Neural cell (in vitro differentiated cells): ENCODE results near the gene COLQ. TPM values are rescaled to one million over a fixed set of nuclear protein-coding genes. Genes with fewer than 3 reads are reported as not detected.

ENCODE experiments used
- H2AFZ ChIP-seq: fragments of 200-600, 300-800 bp; sonication (generic), shearing (Covaris generic); 2 replicates; pipeline ENCODE4 v1.6.0; 2014; ENCODE audit warnings: low read depth, mild to moderate bottlenecking, antibody characterized with exemption, low read length, moderate library complexity
- H3F3A ChIP-seq: fragments of 200-600 bp; shearing (Covaris generic); 2 replicates; pipeline ENCODE4 v1.6.1; 2016; ENCODE audit warnings: mild to moderate bottlenecking, moderate library complexity, mixed read lengths, antibody characterized with exemption, low read length; ENCODE audit not compliant: insufficient read depth, poor library complexity, severe bottlenecking
- H3K27ac ChIP-seq: fragments of 200-600, 300-800 bp; sonication (generic), shearing (Covaris generic); 2 replicates; pipeline ENCODE4 v1.5.1; 2014; ENCODE audit warnings: mild to moderate bottlenecking, low read length, moderate library complexity
- H3K27me3 ChIP-seq: fragments of 300-800, 200-600 bp; sonication (generic), shearing (Covaris generic); 2 replicates; pipeline ENCODE4 v1.6.0; 2014; ENCODE audit warnings: mild to moderate bottlenecking, low read depth, low read length, moderate library complexity; ENCODE audit not compliant: insufficient read depth
- H3K36me3 ChIP-seq: fragments of 300-800, 200-600 bp; sonication (generic), shearing (Covaris generic); 2 replicates; pipeline ENCODE4 v1.5.1; 2014; ENCODE audit warnings: mild to moderate bottlenecking, antibody characterized with exemption, low read length, moderate library complexity; ENCODE audit not compliant: insufficient read depth
- H3K4me2 ChIP-seq: fragments of 300-800, 200-600 bp; sonication (generic), shearing (Covaris generic); 2 replicates; pipeline ENCODE4 v1.6.0; 2014; ENCODE audit warnings: mild to moderate bottlenecking, low read length
- H3K4me3 ChIP-seq: fragments of 300-800, 200-600 bp; sonication (generic), shearing (Covaris generic); 2 replicates; pipeline ENCODE4 v1.5.1; 2014; ENCODE audit warnings: mild to moderate bottlenecking, low read length, moderate library complexity
- H3K79me2 ChIP-seq: fragments of 200-600 bp; shearing (Covaris generic); replicated peaks from 2 replicates; pipeline ENCODE4 v1.6.0; 2014; ENCODE audit warnings: mild to moderate bottlenecking, low read length, moderate library complexity; ENCODE audit not compliant: insufficient read depth
- H3K9ac ChIP-seq: fragments of 300-800, 200-600 bp; sonication (generic), shearing (Covaris generic); 2 replicates; pipeline ENCODE4 v1.6.1; 2016; ENCODE audit warnings: mild to moderate bottlenecking, low read length, mixed read lengths
- H3K9me2 ChIP-seq: fragments of 200-600 bp; shearing (Covaris generic); 2 replicates; pipeline ENCODE4 v1.6.1; 2016; ENCODE audit warnings: mild to moderate bottlenecking, low read length, mixed read lengths; ENCODE audit not compliant: insufficient read depth
- H3K9me3 ChIP-seq: fragments of 200-600, 300-800 bp; sonication (generic), shearing (Covaris generic); 2 replicates; pipeline ENCODE4 v1.6.1; 2016; ENCODE audit warnings: mild to moderate bottlenecking, mixed run types, low read length, moderate library complexity, mixed read lengths
- H4K20me1 ChIP-seq: fragments of 200-600 bp; shearing (Covaris generic); 2 replicates; pipeline ENCODE4 v1.6.1; 2016; ENCODE audit warnings: mild to moderate bottlenecking, mixed run types; ENCODE audit not compliant: insufficient read depth
- CTCF ChIP-seq: fragments of 450-650 bp; IDR thresholded peaks from 2 replicates; pipeline ENCODE4 v1.5.1; 2014; ENCODE audit warnings: antibody characterized with exemption, mild to moderate bottlenecking, moderate library complexity; ENCODE audit not compliant: poor library complexity, severe bottlenecking
- EP300 ChIP-seq: fragments of 450-650 bp; conservative IDR thresholded peaks from 2 replicates; pipeline ENCODE4 v1.6.1; 2014; ENCODE audit warnings: antibody characterized with exemption, mild to moderate bottlenecking, moderate library complexity; ENCODE audit not compliant: poor library complexity, severe bottlenecking
- EZH2 ChIP-seq: fragments of 200-600, 300-800 bp; shearing (Covaris generic), sonication (generic); IDR thresholded peaks from 2 replicates; pipeline ENCODE4 v1.6.1; 2014; ENCODE audit warnings: antibody characterized with exemption, low read length, borderline replicate concordance, mild to moderate bottlenecking; ENCODE audit not compliant: insufficient read depth, poor library complexity, severe bottlenecking
- MXI1 ChIP-seq: fragments of 450-650 bp; conservative IDR thresholded peaks from 2 replicates; pipeline ENCODE4 v1.6.1; 2014; ENCODE audit warnings: antibody characterized with exemption, mild to moderate bottlenecking; ENCODE audit not compliant: poor library complexity, severe bottlenecking
- POLR2AphosphoS5 ChIP-seq: IDR thresholded peaks from 2 replicates; pipeline ENCODE4 v1.6.1; 2012
- RAD21 ChIP-seq: fragments of 450-650 bp; conservative IDR thresholded peaks from 2 replicates; pipeline ENCODE4 v1.6.1; 2014; ENCODE audit warnings: antibody characterized with exemption, mild to moderate bottlenecking, moderate library complexity
- SMC3 ChIP-seq: fragments of 450-650 bp; conservative IDR thresholded peaks from 2 replicates; pipeline ENCODE4 v1.6.1; 2014; ENCODE audit warnings: antibody characterized with exemption, mild to moderate bottlenecking, moderate library complexity; ENCODE audit not compliant: poor library complexity
- TAF1 ChIP-seq: IDR thresholded peaks from 2 replicates; pipeline ENCODE4 v1.6.1; 2012; ENCODE audit warnings: low read depth
- polyA plus RNA-seq: library from polyadenylated mRNA; depleted of rRNA; stranded (reverse); fragments of >200 nt; gene quantifications from 2 replicates; pipeline ENCODE4 v1.2.3, GENCODE V29; 2014
- TF ChIP-seq, protein P1 (sequence below): IDR thresholded peaks from 2 replicates; pipeline ENCODE4 v1.6.1; 2012; ENCODE audit warnings: borderline replicate concordance

Gene COLQ
- polyA plus RNA-seq, 1 donor from 2014 or later: 9.5 TPM

DNA sequence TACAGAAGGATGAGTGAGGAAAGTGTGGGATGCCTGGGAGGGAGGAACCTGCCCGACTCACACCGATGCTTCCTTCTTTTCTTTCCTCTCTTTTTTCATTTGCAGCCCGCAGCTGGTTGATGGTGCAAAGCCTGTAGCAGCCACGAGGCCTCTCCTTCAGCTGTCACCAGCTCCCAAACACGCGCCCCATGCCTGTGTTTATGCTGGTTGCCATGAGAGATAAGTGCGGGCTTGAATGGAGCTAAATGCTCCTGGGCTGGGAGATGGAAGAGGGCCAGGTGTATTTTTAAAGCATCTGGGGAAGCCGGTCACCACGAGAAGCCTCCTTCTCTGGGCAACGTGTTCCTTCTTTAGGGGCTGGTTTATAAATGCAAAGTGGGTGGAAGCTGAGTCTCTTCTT, 9.3 kb downstream of the COLQ start:
- Histone ChIP-seq H3K9ac (no peak overlapping the region), H3K4me3 (no peak overlapping the region), H3K79me2 (no peaks in the 10 kb centered on the region), H3K27me3 (no peaks in the 10 kb centered on the region), H4K20me1 (no peaks in the 10 kb centered on the region), H3K4me2 (no peak overlapping the region), H2AFZ (no peak overlapping the region), H3K36me3 (no peaks in the 10 kb centered on the region), H3F3A (no peaks in the 10 kb centered on the region), H3K9me2 (no peaks in the 10 kb centered on the region), H3K27ac (no peak overlapping the region), H3K9me3 (no peaks in the 10 kb centered on the region)
- no peak for TF ChIP-seq EZH2
- no peak for TF ChIP-seq MXI1
- no peak for TF ChIP-seq CTCF
- no peak for TF ChIP-seq SMC3
- no peak for TF ChIP-seq EP300
- TF ChIP-seq, protein P1, sequence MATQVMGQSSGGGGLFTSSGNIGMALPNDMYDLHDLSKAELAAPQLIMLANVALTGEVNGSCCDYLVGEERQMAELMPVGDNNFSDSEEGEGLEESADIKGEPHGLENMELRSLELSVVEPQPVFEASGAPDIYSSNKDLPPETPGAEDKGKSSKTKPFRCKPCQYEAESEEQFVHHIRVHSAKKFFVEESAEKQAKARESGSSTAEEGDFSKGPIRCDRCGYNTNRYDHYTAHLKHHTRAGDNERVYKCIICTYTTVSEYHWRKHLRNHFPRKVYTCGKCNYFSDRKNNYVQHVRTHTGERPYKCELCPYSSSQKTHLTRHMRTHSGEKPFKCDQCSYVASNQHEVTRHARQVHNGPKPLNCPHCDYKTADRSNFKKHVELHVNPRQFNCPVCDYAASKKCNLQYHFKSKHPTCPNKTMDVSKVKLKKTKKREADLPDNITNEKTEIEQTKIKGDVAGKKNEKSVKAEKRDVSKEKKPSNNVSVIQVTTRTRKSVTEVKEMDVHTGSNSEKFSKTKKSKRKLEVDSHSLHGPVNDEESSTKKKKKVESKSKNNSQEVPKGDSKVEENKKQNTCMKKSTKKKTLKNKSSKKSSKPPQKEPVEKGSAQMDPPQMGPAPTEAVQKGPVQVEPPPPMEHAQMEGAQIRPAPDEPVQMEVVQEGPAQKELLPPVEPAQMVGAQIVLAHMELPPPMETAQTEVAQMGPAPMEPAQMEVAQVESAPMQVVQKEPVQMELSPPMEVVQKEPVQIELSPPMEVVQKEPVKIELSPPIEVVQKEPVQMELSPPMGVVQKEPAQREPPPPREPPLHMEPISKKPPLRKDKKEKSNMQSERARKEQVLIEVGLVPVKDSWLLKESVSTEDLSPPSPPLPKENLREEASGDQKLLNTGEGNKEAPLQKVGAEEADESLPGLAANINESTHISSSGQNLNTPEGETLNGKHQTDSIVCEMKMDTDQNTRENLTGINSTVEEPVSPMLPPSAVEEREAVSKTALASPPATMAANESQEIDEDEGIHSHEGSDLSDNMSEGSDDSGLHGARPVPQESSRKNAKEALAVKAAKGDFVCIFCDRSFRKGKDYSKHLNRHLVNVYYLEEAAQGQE: no peak
- TF ChIP-seq RAD21: no peak
- no peak for TF ChIP-seq POLR2AphosphoS5
- TF ChIP-seq TAF1: no peak

DNA sequence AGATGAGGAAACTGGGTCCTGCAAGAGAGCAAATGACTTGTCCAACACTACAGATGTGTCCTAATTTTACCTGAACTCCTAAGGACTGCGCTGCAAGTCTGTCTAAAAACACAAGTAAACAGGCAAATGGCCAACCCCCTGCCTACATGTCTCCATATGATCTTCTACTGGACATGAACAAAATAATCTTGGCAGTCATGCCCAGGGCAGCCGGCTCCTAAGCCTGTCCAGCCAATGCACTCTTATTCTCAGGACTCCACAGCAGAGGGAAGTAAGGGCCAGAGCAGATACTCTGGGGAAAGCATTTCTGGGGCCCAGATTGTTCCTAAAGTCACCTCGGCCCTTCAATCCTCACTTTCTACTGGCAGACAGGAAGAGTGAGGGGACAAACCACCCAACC, 10.3 kb downstream of the COLQ start:
- Histone ChIP-seq H3K27me3 (no peaks in the 10 kb centered on the region), H3F3A (no peaks in the 10 kb centered on the region), H3K27ac (no peak overlapping the region), H3K9me2 (no peaks in the 10 kb centered on the region), H4K20me1 (no peaks in the 10 kb centered on the region), H3K79me2 (no peaks in the 10 kb centered on the region), H3K4me2 (no peak overlapping the region), H3K9me3 (no peaks in the 10 kb centered on the region), H3K9ac (no peak overlapping the region), H3K36me3 (no peaks in the 10 kb centered on the region), H2AFZ (no peak overlapping the region), H3K4me3 (no peak overlapping the region)
- TF ChIP-seq SMC3: no peak
- TF ChIP-seq EP300: no peak
- no peak for TF ChIP-seq TAF1
- TF ChIP-seq MXI1: no peak
- no peak for TF ChIP-seq RAD21
